A549 treated with GW870086 at 1 μM for 4 hours (cell line): Measurements from ENCODE around the gene ANKRD49. TPM values are rescaled to one million over a fixed set of nuclear protein-coding genes. Genes with fewer than 3 reads are reported as not detected.

Source experiments
- total RNA-seq: library from RNA; stranded (reverse); fragments of 200-300 nt; extraction: Qiagen RNA extraction; gene quantifications from 5 replicates; pipeline ENCODE4 v1.2.3, GENCODE V29; 2022; ENCODE audit warnings: low read depth

Gene ANKRD49
- 3.3 to 8.0 TPM (median 7.4 TPM) in 5 replicates for total RNA-seq

GRCh38 chr11:94493281-94494125 is at the start of gene ANKRD49, which contains the start of gene MRE11:
Gene ANKRD49, plus strand, starts transcription at chr11:94493984. Its CDS starts 2,710 bp downstream, at chr11:94496694.
Gene MRE11, minus strand, starts transcription at chr11:94493844. Its CDS starts 1,043 bp downstream, at chr11:94492801.

GRCh38 chr11:94511932-94512781 is 18.4 kb downstream of the ANKRD49 start, which contains the start of gene C11orf97:
Gene C11orf97, plus strand, starts transcription at chr11:94512461. Its CDS starts 68 bp downstream, at chr11:94512529.

GRCh38 chr11:94543695-94544645 is 50.2 kb downstream of the ANKRD49 start, which contains the start of gene FUT4:
Gene FUT4, plus strand, starts transcription at chr11:94543921. Its CDS starts 213 bp downstream, at chr11:94544134.

Other genes starting within 250 kb of the ANKRD49 start
- gene IZUMO1R, start 189.4 kb upstream of the ANKRD49 start, total RNA-seq, result not detected in 5 replicates
- gene GPR83, start 92.6 kb upstream of the ANKRD49 start, total RNA-seq, result 0.05 to 0.09 TPM (median 0.06 TPM) in 3 of 5 replicates, not detected in the others
- 13.1 to 17.3 TPM (median 16.5 TPM) in 5 replicates for gene MRE11, start 140 bp upstream of the ANKRD49 start, total RNA-seq
- gene C11orf97, start 18.5 kb downstream of the ANKRD49 start, total RNA-seq, result not detected in 5 replicates
- gene FUT4, start 49.9 kb downstream of the ANKRD49 start, total RNA-seq, result 2.1 to 2.8 TPM (median 2.6 TPM) in 5 replicates
- gene PIWIL4, start 73.4 kb downstream of the ANKRD49 start, total RNA-seq, result 0.13 to 0.39 TPM (median 0.19 TPM) in 5 replicates